ENCODE results near the gene GTF3C4.
"Not testable (repeated sequence)": the region's sequence is repeated elsewhere in the genome, so short reads cannot be mapped to it uniquely, and the experiment has no call there.

GRCh38 chr9:132711152-132711551 is 40.9 kb downstream of the GTF3C4 start:
- TF ChIP-seq CTCF, POLR2A (IDR thresholded peaks at IDR 0.05): not testable (repeated sequence)

Measured in heart left ventricle (tissue), 13 donors.